HUES64 (cell line): ENCODE measurements around the gene GMDS.

Experiments used
- H3K27ac ChIP-seq: 2 replicates; pipeline ENCODE4 v1.7.0; 2013; ENCODE audit warnings: low read depth, low read length, inconsistent platforms
- H3K27me3 ChIP-seq: 2 replicates; pipeline ENCODE4 v1.6.1; 2013; ENCODE audit warnings: mild to moderate bottlenecking, low read length; ENCODE audit not compliant: insufficient read depth
- H3K36me3 ChIP-seq: 2 replicates; pipeline ENCODE4 v1.6.1; 2013; ENCODE audit warnings: mild to moderate bottlenecking, low read length; ENCODE audit not compliant: insufficient read depth
- H3K4me1 ChIP-seq: 2 replicates; pipeline ENCODE4 v1.6.1; 2013; ENCODE audit warnings: mild to moderate bottlenecking, low read length, moderate library complexity; ENCODE audit not compliant: insufficient read depth
- H3K4me3 ChIP-seq: 2 replicates; pipeline ENCODE4 v1.5.1; 2013; ENCODE audit warnings: mild to moderate bottlenecking, low read length, moderate library complexity
- H3K9ac ChIP-seq: 2 replicates; pipeline ENCODE4 v1.6.1; 2013; ENCODE audit warnings: mild to moderate bottlenecking, low read depth, low read length
- H3K9me3 ChIP-seq: 2 replicates; pipeline ENCODE4 v1.6.1; 2013; ENCODE audit warnings: low read depth, low read length; ENCODE audit not compliant: insufficient read depth
- WGBS: fragments of 150-250, 120-280 bp; methylation state at CpG from one replicate; pipeline ENCODE4 v1.1.7; 2013; ENCODE audit warnings: missing lambda C conversion rate; 5-methylcytosine and 5-hydroxymethylcytosine counted together

GMDS gene

GRCh38 chr6:1587977-1588376, 657.4 kb downstream of the GMDS start:
- 95% methylated on average over 12 of the region's 12 CpGs for WGBS
- no peaks in the 10 kb centered on the region for H3K36me3 ChIP-seq
- H3K9me3 ChIP-seq = no peaks in the 10 kb centered on the region
- no peak overlapping the region for H3K9ac ChIP-seq
- no peak overlapping the region for H3K27ac ChIP-seq
- H3K27me3 ChIP-seq = no peaks in the 10 kb centered on the region
- no peaks in the 10 kb centered on the region for H3K4me1 ChIP-seq
- no peak overlapping the region for H3K4me3 ChIP-seq

- H3K9me3 ChIP-seq = no peaks in the 10 kb centered on the region
- H3K36me3 ChIP-seq = no peaks in the 10 kb centered on the region
- 96% methylated on average over 7 of the region's 7 CpGs for WGBS
These were observed 657.9 kb downstream of the GMDS start for GRCh38 chr6:1587546-1587945.

DNA sequence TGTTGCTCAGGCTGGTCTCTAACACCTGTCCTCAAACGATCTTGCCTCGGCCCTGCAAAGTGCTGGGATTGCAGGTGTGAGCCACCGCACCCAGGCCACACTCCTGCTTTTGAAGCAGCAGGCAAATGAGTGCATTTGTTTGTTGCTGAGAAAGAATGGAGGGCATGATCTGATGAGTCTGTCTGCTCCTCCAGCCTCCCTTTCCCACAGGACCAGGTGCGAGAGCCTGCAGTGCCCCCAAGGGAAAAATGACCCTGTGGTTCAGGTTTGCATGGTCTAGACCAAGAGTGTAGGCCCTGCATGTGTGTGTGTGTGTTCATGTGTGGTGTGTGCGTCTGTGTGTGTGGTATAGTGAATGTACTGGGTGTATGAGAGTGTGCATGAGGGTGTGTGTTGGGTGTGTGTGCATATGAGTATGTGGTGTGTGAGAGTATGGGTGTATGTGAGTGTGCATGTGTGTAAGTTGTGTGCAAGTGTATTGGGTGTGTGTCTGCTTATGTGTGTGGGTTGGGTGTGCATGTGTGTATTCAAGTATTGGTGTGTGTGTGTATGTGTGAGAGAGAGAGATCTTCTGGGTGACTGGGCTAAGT, 658.4 kb downstream of the GMDS start:
- WGBS = 87% methylated on average over 5 of the region's 5 CpGs
- no peaks in the 10 kb centered on the region for H3K27me3 ChIP-seq

More at GRCh38 chr6:1587546-1587945, 657.9 kb downstream of the GMDS start:
- Histone ChIP-seq H3K4me3 (no peak overlapping the region), H3K4me1 (no peaks in the 10 kb centered on the region), H3K27me3 (no peaks in the 10 kb centered on the region), H3K9ac (no peak overlapping the region), H3K27ac (no peak overlapping the region)

DNA sequence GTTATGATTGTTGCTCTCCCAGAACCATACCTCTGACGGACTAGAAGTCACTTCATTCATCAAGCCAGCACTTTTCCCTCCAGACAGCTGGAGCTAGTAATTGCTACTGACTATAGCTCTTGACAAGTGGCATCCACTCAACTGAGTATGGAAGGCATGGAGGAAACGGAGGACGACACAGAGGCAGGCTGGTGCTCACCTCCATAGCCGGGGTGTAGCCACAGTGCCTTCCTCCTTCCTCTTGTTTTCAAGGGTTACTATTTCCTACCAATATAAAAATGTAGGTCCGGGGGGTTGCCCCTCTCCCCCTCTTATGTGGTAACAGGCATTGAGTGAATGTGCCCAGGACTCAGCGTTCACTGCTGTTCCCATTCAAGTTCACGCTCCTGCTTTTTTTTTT, 659.1 kb downstream of the GMDS start:
- H3K27me3 ChIP-seq = no peaks in the 10 kb centered on the region

More for the DNA sequence above, 658.4 kb downstream of the GMDS start:
- no peaks in the 10 kb centered on the region for H3K9me3 ChIP-seq
- no peak overlapping the region for H3K27ac ChIP-seq
- H3K4me1 ChIP-seq = no peaks in the 10 kb centered on the region
- H3K4me3 ChIP-seq = no peak overlapping the region
- no peak overlapping the region for H3K9ac ChIP-seq
- no peaks in the 10 kb centered on the region for H3K36me3 ChIP-seq

DNA sequence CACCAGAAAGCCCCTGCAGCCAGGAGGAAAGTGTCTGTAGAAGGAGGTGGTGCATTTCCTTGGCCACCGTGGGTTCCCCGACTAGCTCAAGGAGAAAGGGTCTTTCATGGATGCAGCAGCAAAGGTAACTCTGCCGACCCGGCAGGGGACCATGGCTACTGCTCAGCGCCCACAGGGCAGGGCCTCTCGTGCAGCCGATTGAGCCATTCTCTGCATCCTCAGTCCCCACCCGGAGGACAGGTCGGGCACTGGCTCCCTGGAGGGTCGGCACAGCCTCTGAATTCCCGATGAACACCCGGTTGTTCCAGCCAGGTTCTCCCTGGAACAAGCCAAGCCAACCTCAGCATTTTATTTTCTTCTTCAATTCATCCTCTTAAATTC, 659.7 kb downstream of the GMDS start:
- 88% methylated on average over 12 of the region's 12 CpGs for WGBS
- H3K9ac ChIP-seq = no peak overlapping the region
- H3K36me3 ChIP-seq = no peaks in the 10 kb centered on the region
- H3K9me3 ChIP-seq = no peaks in the 10 kb centered on the region
- H3K27ac ChIP-seq = no peak overlapping the region
- H3K27me3 ChIP-seq = no peaks in the 10 kb centered on the region
- no peak overlapping the region for H3K4me3 ChIP-seq
- H3K4me1 ChIP-seq = no peaks in the 10 kb centered on the region

More for the DNA sequence above, 659.1 kb downstream of the GMDS start:
- H3K36me3 ChIP-seq = no peaks in the 10 kb centered on the region
- no peaks in the 10 kb centered on the region for H3K4me1 ChIP-seq
- H3K9ac ChIP-seq = no peak overlapping the region
- no peak overlapping the region for H3K4me3 ChIP-seq
- no peaks in the 10 kb centered on the region for H3K9me3 ChIP-seq
- H3K27ac ChIP-seq = no peak overlapping the region
- 83% methylated on average over 7 of the region's 7 CpGs for WGBS

DNA sequence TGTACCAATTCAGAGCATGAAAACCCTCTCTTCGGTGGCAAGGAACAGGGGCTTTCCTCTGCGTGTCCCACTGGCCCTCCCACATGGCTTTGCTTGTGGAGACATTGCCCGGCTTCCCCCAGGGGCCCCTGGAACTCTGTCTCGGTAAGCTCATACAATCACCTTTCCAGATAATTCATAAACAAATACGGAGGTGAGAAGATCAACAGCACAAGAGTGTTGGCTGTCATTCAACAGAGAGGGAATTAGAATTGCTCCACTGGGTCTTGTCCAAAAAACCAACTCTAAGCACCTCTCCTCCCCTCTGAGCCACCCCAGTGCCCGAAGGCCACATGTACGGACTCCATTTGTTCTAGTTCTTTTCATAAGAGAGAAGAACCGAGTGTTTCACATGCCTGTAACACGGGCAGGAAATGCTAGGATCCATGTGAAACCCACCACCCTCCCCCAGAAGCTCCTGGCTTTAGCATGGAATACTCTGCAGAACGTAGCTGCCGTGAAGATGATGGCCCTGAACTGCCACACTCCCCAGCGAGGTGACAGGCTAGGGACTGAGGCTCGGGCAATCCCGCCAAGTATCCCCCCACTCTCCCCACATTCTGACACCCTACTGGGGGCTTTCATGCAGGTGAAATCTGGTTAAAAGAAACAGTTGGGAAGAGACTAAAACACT, 660.3 kb downstream of the GMDS start:
- no peaks in the 10 kb centered on the region for H3K9me3 ChIP-seq
- H3K4me1 ChIP-seq = no peaks in the 10 kb centered on the region
- H3K9ac ChIP-seq = no peak overlapping the region
- H3K27ac ChIP-seq = no peak overlapping the region
- no peak overlapping the region for H3K4me3 ChIP-seq
- no peaks in the 10 kb centered on the region for H3K36me3 ChIP-seq
- no peaks in the 10 kb centered on the region for H3K27me3 ChIP-seq
- WGBS = 94% methylated on average over 14 of the region's 14 CpGs

DNA sequence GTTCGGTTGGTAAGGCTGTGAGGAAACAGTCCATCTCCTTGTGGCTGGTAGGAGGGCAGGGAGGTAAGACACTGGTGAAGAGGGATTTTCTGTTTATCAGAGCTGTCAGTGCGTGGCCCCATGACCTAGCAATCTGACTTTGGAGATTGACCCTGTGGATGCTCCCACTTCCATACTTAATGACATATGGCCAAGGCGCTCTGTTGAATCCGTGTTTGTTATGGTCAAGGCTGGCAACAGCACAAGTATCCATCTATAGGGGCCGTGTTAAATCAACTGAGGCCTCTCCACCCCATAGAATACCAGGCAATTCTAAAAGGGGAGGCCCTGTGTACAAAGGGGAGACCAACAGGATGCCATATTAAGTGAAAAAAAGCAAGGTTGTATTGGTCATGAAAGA, 661.3 kb downstream of the GMDS start:
- no peak overlapping the region for H3K27ac ChIP-seq
- no peaks in the 10 kb centered on the region for H3K27me3 ChIP-seq
- no peaks in the 10 kb centered on the region for H3K36me3 ChIP-seq
- no peaks in the 10 kb centered on the region for H3K9me3 ChIP-seq
- no peaks in the 10 kb centered on the region for H3K4me1 ChIP-seq
- no peak overlapping the region for H3K4me3 ChIP-seq
- H3K9ac ChIP-seq = no peak overlapping the region
- 88% methylated on average over 5 of the region's 5 CpGs for WGBS

DNA sequence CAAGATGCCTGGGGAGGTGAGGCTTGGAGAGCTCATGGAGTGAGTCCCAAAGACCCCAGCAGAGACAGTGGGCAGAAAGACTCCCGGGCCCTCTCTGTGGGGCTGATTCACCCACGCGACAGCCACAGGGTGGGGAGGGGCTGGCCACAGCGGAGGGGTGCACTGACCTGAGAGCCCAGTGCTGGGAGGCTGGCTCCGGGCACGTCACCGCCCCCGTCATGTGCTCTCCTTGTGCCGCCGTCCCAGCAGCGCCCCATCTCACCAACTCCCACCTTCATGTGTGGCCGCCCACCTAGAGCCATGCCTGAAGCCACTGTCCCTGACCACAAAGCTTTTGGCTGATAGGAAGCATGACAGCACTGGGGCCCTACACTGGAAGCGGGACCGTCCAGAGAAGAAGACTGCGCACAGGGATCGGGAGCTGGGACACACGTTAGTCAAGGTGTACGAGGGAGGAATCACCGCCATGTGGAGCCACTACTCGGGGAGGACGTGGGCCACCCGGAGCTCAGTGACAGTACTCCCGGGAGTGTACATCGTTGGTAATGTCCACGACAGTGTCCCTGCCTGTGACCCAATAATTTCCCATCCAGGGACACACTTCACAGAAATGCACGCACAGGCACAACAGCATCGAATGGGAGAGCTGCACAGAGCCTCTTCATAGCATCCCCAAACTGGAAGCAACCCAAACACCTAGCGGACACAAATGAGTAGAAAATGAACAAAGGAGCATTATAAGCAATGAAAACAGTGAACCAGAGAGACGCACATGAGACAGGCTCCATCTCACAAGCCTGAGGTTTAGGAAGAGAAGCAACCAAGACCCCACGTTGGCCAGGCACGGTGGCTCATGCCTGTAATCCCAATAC, 664.0 kb downstream of the GMDS start:
- no peaks in the 10 kb centered on the region for H3K36me3 ChIP-seq
- peaks cover 1% of the 10 kb centered on the region; the same call in 1 of the 2 replicates for H3K4me1 ChIP-seq
- H3K9me3 ChIP-seq = no peaks in the 10 kb centered on the region
- H3K27ac ChIP-seq = no peak overlapping the region
- H3K4me3 ChIP-seq = no peak overlapping the region
- peaks cover 1% of the 10 kb centered on the region; the same call in 1 of the 2 replicates for H3K27me3 ChIP-seq
- 93% methylated on average over 31 of the region's 31 CpGs for WGBS
- H3K9ac ChIP-seq = no peak overlapping the region

DNA sequence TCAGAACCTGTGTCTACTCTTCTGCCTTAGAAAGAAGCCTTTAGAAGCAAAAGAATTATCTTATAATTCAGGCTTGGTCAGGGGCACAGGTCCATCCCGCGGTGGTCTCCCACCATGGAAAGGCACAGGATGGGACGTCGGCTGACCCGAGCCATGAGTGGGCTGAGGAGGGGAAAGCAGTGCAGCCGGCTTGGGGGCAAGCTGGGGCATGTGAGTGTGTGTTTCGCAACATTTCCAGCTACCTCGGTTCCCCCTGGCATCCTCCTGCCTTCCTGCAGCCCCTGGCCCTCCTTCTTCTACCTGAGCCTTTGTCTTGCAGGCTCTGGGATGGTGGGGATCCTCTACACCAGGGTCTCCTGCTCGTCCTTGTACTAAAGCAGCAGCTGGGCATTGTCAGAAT, 664.8 kb downstream of the GMDS start:
- no peaks in the 10 kb centered on the region for H3K9me3 ChIP-seq
- H3K4me3 ChIP-seq = no peak overlapping the region

GRCh38 chr6:1580109-1580508, 665.3 kb downstream of the GMDS start:
- Histone ChIP-seq H3K27me3 (peaks cover 8% of the 10 kb centered on the region; the same call in 1 of the 2 replicates), H3K9ac (no peak overlapping the region), H3K27ac (no peak overlapping the region), H3K4me1 (peaks cover 14% of the 10 kb centered on the region), H3K9me3 (no peaks in the 10 kb centered on the region), H3K4me3 (no peak overlapping the region), H3K36me3 (no peaks in the 10 kb centered on the region)
- 92% methylated on average over 6 of the region's 6 CpGs for WGBS

More for the DNA sequence above, 664.8 kb downstream of the GMDS start:
- H3K27me3 ChIP-seq = peaks cover 8% of the 10 kb centered on the region; the same call in 1 of the 2 replicates
- H3K36me3 ChIP-seq = no peaks in the 10 kb centered on the region
- H3K4me1 ChIP-seq = peaks cover 9% of the 10 kb centered on the region
- H3K9ac ChIP-seq = no peak overlapping the region
- 83% methylated on average over 9 of the region's 9 CpGs for whole genome bisulfite sequencing
- no peak overlapping the region for H3K27ac ChIP-seq

DNA sequence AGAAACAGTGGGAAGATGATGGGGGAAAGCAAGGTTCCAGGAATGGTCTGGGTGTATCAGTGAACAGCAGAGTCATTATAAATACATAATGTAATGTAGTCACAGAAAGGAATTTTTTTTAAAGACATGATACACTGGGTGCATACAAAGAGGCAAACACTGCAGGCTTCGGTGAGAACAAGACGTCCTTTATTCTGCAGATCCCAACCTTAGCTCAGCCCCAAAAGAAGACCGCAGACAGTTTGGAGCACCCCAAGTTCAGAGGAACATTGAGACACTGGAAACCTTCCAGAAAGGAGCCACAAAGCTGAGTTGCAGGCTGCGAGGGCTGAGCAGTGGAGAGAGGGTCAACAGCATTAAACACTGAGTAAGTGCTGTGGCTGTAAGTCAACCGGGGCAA, 666.3 kb downstream of the GMDS start:
- Histone ChIP-seq H3K4me1 (peaks cover 24% of the 10 kb centered on the region), H3K36me3 (no peaks in the 10 kb centered on the region), H3K4me3 (no peak overlapping the region), H3K27me3 (peaks cover 8% of the 10 kb centered on the region; the same call in 1 of the 2 replicates), H3K9ac (no peak overlapping the region), H3K9me3 (no peaks in the 10 kb centered on the region), H3K27ac (no peak overlapping the region)
- WGBS = 96% methylated on average over 5 of the region's 5 CpGs
